Activated CD8-positive, alpha-beta T cell treated with anti-CD3 and anti-CD28 coated beads for 36 hours (primary cell): ENCODE measurements around the gene CYP4X1. TPM values are rescaled to one million over a fixed set of nuclear protein-coding genes. Genes with fewer than 3 reads are reported as not detected.
"Not testable (repeated sequence)": the region's sequence is repeated elsewhere in the genome, so short reads cannot be mapped to it uniquely, and the experiment has no call there.

Experiments used
- ATAC-seq: fragments of 200-7000 bp; cut with Tn5 transposase; one replicate; pipeline ENCODE4 v1.10.0; 2021; ENCODE audit warnings: mild to moderate bottlenecking, moderate library complexity
- CTCF ChIA-PET: fragments of 350-600 bp; sonication (Branson Sonifier 250); formaldehyde crosslinking; loops from one replicate; lab custom pipeline; 2021; ENCODE audit warnings: antibody characterized with exemption; lab: Charles Lee
- POLR2A ChIA-PET: fragments of 350-600 bp; sonication (Branson Sonifier 250); formaldehyde crosslinking; loops from one replicate; lab custom pipeline; 2021; ENCODE audit warnings: antibody characterized with exemption; lab: Charles Lee
- DNase-seq: peaks from one replicate; pipeline ENCODE4 v3.0.0-alpha.2; 2020
- H3K27ac Mint-ChIP-seq: one replicate; pipeline ENCODE4 v1.8.0; 2021; ENCODE audit warnings: mild to moderate bottlenecking, mixed read lengths
- H3K27me3 Mint-ChIP-seq: one replicate; pipeline ENCODE4 v1.8.0; 2021; ENCODE audit warnings: mixed read lengths
- H3K36me3 Mint-ChIP-seq: one replicate; pipeline ENCODE4 v1.8.0; 2021; ENCODE audit warnings: low read depth, mixed read lengths
- H3K4me1 Mint-ChIP-seq: one replicate; pipeline ENCODE4 v1.8.0; 2021; ENCODE audit warnings: low read depth, mixed read lengths
- H3K4me3 Mint-ChIP-seq: one replicate; pipeline ENCODE4 v1.8.0; 2021; ENCODE audit warnings: mild to moderate bottlenecking, moderate library complexity, mixed read lengths
- H3K9me3 Mint-ChIP-seq: one replicate; pipeline ENCODE4 v1.8.0; 2021; ENCODE audit warnings: mixed read lengths
- CTCF ChIP-seq: fragments of 200-600 bp; IDR thresholded peaks from one replicate; pipeline ENCODE4 v1.8.0; 2022; ENCODE audit warnings: antibody characterized with exemption, mild to moderate bottlenecking
- intact Hi-C: fragments of 100-400 bp; cut with micrococcal nuclease; formaldehyde crosslinking; loops from one replicate; pipeline ENCODE4 v1.10.0; 2022
- total RNA-seq, 2 experiments: library from RNA; stranded (reverse); gene quantifications; one replicate each; pipeline ENCODE4 v1.2.3, GENCODE V29; 2021

Gene CYP4X1
- total RNA-seq, 2 experiments from 2014 or later: not detected

GRCh38 chr1:46996659-46997281, 26.7 kb upstream of the CYP4X1 start:
- CTCF ChIA-PET: no interaction called here
- no peak overlapping the region for H3K4me3 Mint-ChIP-seq
- no peaks in the 10 kb centered on the region for H3K36me3 Mint-ChIP-seq
- H3K27ac Mint-ChIP-seq: no peak overlapping the region
- peaks cover 23% of the 10 kb centered on the region for H3K27me3 Mint-ChIP-seq
- H3K4me1 Mint-ChIP-seq: no peaks in the 10 kb centered on the region
- no peak for TF ChIP-seq CTCF
- intact Hi-C loops: no loop called here
- ATAC-seq: no peak
- no peak for DNase-seq
- POLR2A ChIA-PET: no interaction called here
- H3K9me3 Mint-ChIP-seq: no peaks in the 10 kb centered on the region

GRCh38 chr1:47002211-47002610, 21.3 kb upstream of the CYP4X1 start:
- Mint-ChIP-seq H3K4me3 (no peak overlapping the region), H3K36me3 (no peaks in the 10 kb centered on the region), H3K27me3 (peaks cover 37% of the 10 kb centered on the region), H3K27ac (no peak overlapping the region), H3K9me3 (no peaks in the 10 kb centered on the region), H3K4me1 (no peaks in the 10 kb centered on the region)
- no peak for TF ChIP-seq CTCF
- intact Hi-C loops: no loop called here
- ChIA-PET CTCF (no interaction called here), POLR2A (interaction anchor here (0.5 kb wide), 1 partner anchor 15 kb away, joined by 4 read pairs; no protein-coding TSS in a partner anchor)
- ATAC-seq: no peak
- no peak for DNase-seq

GRCh38 chr1:47003896-47004403, 19.5 kb upstream of the CYP4X1 start:
- no peaks in the 10 kb centered on the region for H3K36me3 Mint-ChIP-seq
- H3K27me3 Mint-ChIP-seq: peaks cover 35% of the 10 kb centered on the region
- intact Hi-C loops: no loop called here
- ChIA-PET POLR2A (no interaction called here), CTCF (no interaction called here)
- H3K27ac Mint-ChIP-seq: no peak overlapping the region
- DNase-seq: no peak
- no peaks in the 10 kb centered on the region for H3K9me3 Mint-ChIP-seq
- H3K4me3 Mint-ChIP-seq: no peak overlapping the region
- no peaks in the 10 kb centered on the region for H3K4me1 Mint-ChIP-seq
- no peak for ATAC-seq
- no peak for TF ChIP-seq CTCF

- H3K36me3 Mint-ChIP-seq, H3K4me3 Mint-ChIP-seq, POLR2A ChIA-PET, H3K4me1 Mint-ChIP-seq, H3K27ac Mint-ChIP-seq, CTCF ChIA-PET, intact Hi-C loops, DNase-seq, H3K9me3 Mint-ChIP-seq, ATAC-seq: not testable (repeated sequence)
- peaks cover 22% of the 10 kb centered on the region for H3K27me3 Mint-ChIP-seq
Observed at GRCh38 chr1:47006437-47006836, 17.0 kb upstream of the CYP4X1 start.

- intact Hi-C loops: no loop called here
- Mint-ChIP-seq H3K27me3 (peaks cover 1% of the 10 kb centered on the region), H3K36me3 (no peaks in the 10 kb centered on the region), H3K4me3 (no peak overlapping the region), H3K4me1 (no peaks in the 10 kb centered on the region), H3K27ac (no peak overlapping the region), H3K9me3 (no peaks in the 10 kb centered on the region)
- DNase-seq (no peak), ATAC-seq (no peak)
- ChIA-PET CTCF (no interaction called here), POLR2A (no interaction called here)
- no peak for TF ChIP-seq CTCF
Observed at GRCh38 chr1:47013293-47013692, 10.2 kb upstream of the CYP4X1 start.
